Measurements from ENCODE around the gene PCDH1. TPM values are rescaled to one million over a fixed set of nuclear protein-coding genes. Genes with fewer than 3 reads are reported as not detected.

Gene PCDH1
- total RNA-seq, 4 donors from 2014 or later = 23.0 to 52.8 (median 30.9) TPM

GRCh38 chr5:141826674-141827073 lies 51.5 kb downstream of the PCDH1 start:
- Histone ChIP-seq H3K4me1 (peaks cover 0 to 31% (median 0%) of the 10 kb centered on the region in 3 donors), H3K36me3 (no peaks in the 10 kb centered on the region), H3K4me3 (no peak overlapping the region), H3K27ac (no peak overlapping the region), H3K27me3 (peaks cover 40% of the 10 kb centered on the region), H3K9me3 (no peaks in the 10 kb centered on the region)
- ATAC-seq = no peak
- TF ChIP-seq EP300 (IDR thresholded peaks at IDR 0.05) (no peak), CTCF (IDR thresholded peaks at IDR 0.05) (no peak), POLR2A (IDR thresholded peaks at IDR 0.05) (no peak), POLR2AphosphoS5 (IDR thresholded peaks at IDR 0.05) (no peak)
- 51% methylated on average over 3 of the region's 4 CpGs; no CpG with 5 or more reads in 1 of the 2 donors for WGBS, 2 donors (ENCODE audit: low coverage in 1 of 2)

- Histone ChIP-seq H3K27ac (no peak overlapping the region), H3K9me3 (no peaks in the 10 kb centered on the region), H3K36me3 (no peaks in the 10 kb centered on the region), H3K27me3 (peaks cover 33% of the 10 kb centered on the region), H3K4me3 (no peak overlapping the region), H3K4me1 (peaks cover 0 to 31% (median 0%) of the 10 kb centered on the region in 3 donors)
- 24 to 43% methylated on average over 6 to 8 of the region's 10 CpGs for WGBS, 2 donors (ENCODE audit: low coverage in 1 of 2)
- ATAC-seq = no peak
- TF ChIP-seq EP300 (IDR thresholded peaks at IDR 0.05) (no peak), CTCF (IDR thresholded peaks at IDR 0.05) (peak in 1 of 4 experiments; percentile 21)
Measured at GRCh38 chr5:141825791-141826560, 52.2 kb downstream of the PCDH1 start.

- TF ChIP-seq EP300 (IDR thresholded peaks at IDR 0.05) (no peak), CTCF (IDR thresholded peaks at IDR 0.05) (no peak), POLR2AphosphoS5 (IDR thresholded peaks at IDR 0.05) (no peak), POLR2A (IDR thresholded peaks at IDR 0.05) (no peak)
- Histone ChIP-seq H3K4me1 (peaks cover 0 to 31% (median 0%) of the 10 kb centered on the region in 3 donors), H3K4me3 (no peak overlapping the region), H3K27me3 (peaks cover 32% of the 10 kb centered on the region), H3K9me3 (no peaks in the 10 kb centered on the region), H3K27ac (no peak overlapping the region), H3K36me3 (no peaks in the 10 kb centered on the region)
- no peak for ATAC-seq
- WGBS, 2 donors (ENCODE audit: low coverage in 1 of 2) = 17 to 48% methylated on average over 2 to 3 of the region's 10 CpGs
Measured at GRCh38 chr5:141825241-141825671, 53.0 kb downstream of the PCDH1 start.

GRCh38 chr5:141824717-141825116 lies 53.5 kb downstream of the PCDH1 start:
- no peak for ATAC-seq
- Histone ChIP-seq H3K4me1 (peaks cover 0 to 31% (median 0%) of the 10 kb centered on the region in 3 donors), H3K27me3 (peaks cover 32% of the 10 kb centered on the region), H3K27ac (peak overlapping the region in 1 of 4 donors; percentile 71), H3K9me3 (no peaks in the 10 kb centered on the region), H3K4me3 (no peak overlapping the region), H3K36me3 (no peaks in the 10 kb centered on the region)
- WGBS, 2 donors (ENCODE audit: low coverage in 1 of 2) = 45 to 71% methylated on average over 2 of the region's 3 CpGs
- TF ChIP-seq EP300 (IDR thresholded peaks at IDR 0.05) (no peak), POLR2AphosphoS5 (IDR thresholded peaks at IDR 0.05) (no peak), POLR2A (IDR thresholded peaks at IDR 0.05) (no peak), CTCF (IDR thresholded peaks at IDR 0.05) (no peak)

GRCh38 chr5:141823056-141823455 lies 55.2 kb downstream of the PCDH1 start:
- peak overlapping the region in 3 of 4 donors; percentile 71 to 77 (median 74) for H3K27ac ChIP-seq
- TF ChIP-seq POLR2A (IDR thresholded peaks at IDR 0.05) (no peak), EP300 (IDR thresholded peaks at IDR 0.05) (no peak), CTCF (IDR thresholded peaks at IDR 0.05) (no peak), POLR2AphosphoS5 (IDR thresholded peaks at IDR 0.05) (no peak)
- 71% methylated on average over 1 of the region's 3 CpGs; no CpG with 5 or more reads in 1 of the 2 donors for WGBS, 2 donors (ENCODE audit: low coverage in 1 of 2)
- H3K9me3 ChIP-seq = no peaks in the 10 kb centered on the region
- H3K4me1 ChIP-seq = peaks cover 0 to 31% (median 0%) of the 10 kb centered on the region in 3 donors
- H3K4me3 ChIP-seq = no peak overlapping the region
- peaks cover 33% of the 10 kb centered on the region for H3K27me3 ChIP-seq
- no peak for ATAC-seq
- H3K36me3 ChIP-seq = no peaks in the 10 kb centered on the region

Data from gastroesophageal sphincter (tissue), 4 donors.